H1 (cell line): ENCODE measurements around the gene PRSS22. TPM values are rescaled to one million over a fixed set of nuclear protein-coding genes. Genes with fewer than 3 reads are reported as not detected.

Experiments used
- ASH2L ChIP-seq: fragments of 200-600, 300-600 bp; sonication (generic); IDR thresholded peaks from one replicate; pipeline ENCODE4 v1.7.1; 2017; ENCODE audit warnings: low read length
- ATF3 ChIP-seq: IDR thresholded peaks from 2 replicates; pipeline ENCODE4 v1.6.1; 2011; ENCODE audit warnings: low read depth, mild to moderate bottlenecking, low read length; ENCODE audit not compliant: insufficient read depth
- EZH2 ChIP-seq: fragments of 200-600 bp; sonication (generic); IDR thresholded peaks from 2 replicates; pipeline ENCODE4 v1.7.1; 2012; ENCODE audit warnings: low read depth, mild to moderate bottlenecking, moderate library complexity, low read length, inconsistent platforms; ENCODE audit not compliant: severe bottlenecking
- KDM1A ChIP-seq: fragments of 200-600, 300-600 bp; sonication (generic); IDR thresholded peaks from 2 replicates; pipeline ENCODE4 v1.7.1; 2016; ENCODE audit warnings: mild to moderate bottlenecking, low read length, borderline replicate concordance
- KDM4A ChIP-seq: IDR thresholded peaks from one replicate; pipeline ENCODE4 v1.7.1; 2012; ENCODE audit warnings: low read depth, mild to moderate bottlenecking, moderate library complexity, low read length, inconsistent platforms; ENCODE audit not compliant: severe bottlenecking
- NRF1 ChIP-seq: IDR thresholded peaks from 2 replicates; pipeline ENCODE4 v1.6.1; 2011; ENCODE audit warnings: mild to moderate bottlenecking, low read depth, low read length, improper control_type of control experiment
- TBP ChIP-seq: IDR thresholded peaks from 2 replicates; pipeline ENCODE4 v1.6.1; 2011; ENCODE audit warnings: low read depth, low read length, improper control_type of control experiment
- polyA plus RNA-seq, 7 experiments: library from polyadenylated mRNA; depleted of rRNA in 3 of 7; stranded (reverse) in 5 of 7; unstranded in 2 of 7; fragments of >200 nt in 5 of 7; fragments of 200-250 nt in 2 of 7; gene quantifications; 1 replicate in 5 of 7; 2 replicates in 1 of 7; 4 replicates in 1 of 7; pipeline versions ENCODE4 v1.2.1 to v1.2.3, GENCODE V29; 2011 to 2013; ENCODE audit warnings: missing spikeins in 2 of 7, mixed read lengths in 2 of 7
- total RNA-seq: library from RNA; stranded (reverse); fragmentation: NEBNext Ultra II Directional; extraction: Animal tissue kit (Norgen Biotek cat#: 25700); gene quantifications from 2 replicates; pipeline ENCODE4 v1.2.1, GENCODE V29; 2021

The PRSS22 gene
- total and polyA plus RNA-seq, 2 of the 8 experiments (the other 6 are each of a cell fraction or from before 2014, with no cell fraction given): 4.0 to 4.4 TPM

GRCh38 chr16:2857451-2858244, at the start of gene PRSS22 (continued):
- peak; percentile 37 for TF ChIP-seq EZH2
- TF ChIP-seq KDM4A: peak; percentile 60
- peak; percentile 40 for TF ChIP-seq ASH2L
- TF ChIP-seq ATF3: no peak
- no peak for TF ChIP-seq NRF1
- TF ChIP-seq KDM1A: no peak
- TF ChIP-seq TBP: no peak
